OCI-LY7 (cell line): ENCODE data around the gene MMP27. TPM values are rescaled to one million over a fixed set of nuclear protein-coding genes. Genes with fewer than 3 reads are reported as not detected.

Source experiments
- BruUV-seq: library from RNA; stranded (reverse); fragments of 400-500 nt; replicated peaks from 2 replicates; lab custom pipeline; 2021; lab: Mats Ljungman, UMichigan
- CTCF ChIA-PET: fragments of 300-600 bp; sonication (Branson Sonifier 250); formaldehyde crosslinking; loops from one replicate; lab custom pipeline; 2022; ENCODE audit warnings: antibody characterized with exemption; ENCODE audit not compliant: unreplicated experiment; lab: Charles Lee
- POLR2A ChIA-PET: fragments of 300-600 bp; sonication (Branson Sonifier 250); formaldehyde crosslinking; loops from one replicate; lab custom pipeline; 2022; ENCODE audit warnings: antibody characterized with exemption; lab: Charles Lee
- DNase-seq: peaks from one replicate; pipeline ENCODE4 v3.0.0-alpha.2; 2015; ENCODE audit warnings: low spot score
- H2AFZ ChIP-seq: fragments of 200-600 bp; sonication (generic), shearing (Covaris generic); 2 replicates; pipeline ENCODE4 v1.6.1; 2014; ENCODE audit warnings: mild to moderate bottlenecking, antibody characterized with exemption, low read length, moderate library complexity
- H3K27ac ChIP-seq: fragments of 200-600 bp; sonication (generic); 2 replicates; pipeline ENCODE4 v1.5.1; 2014; ENCODE audit warnings: mixed run types, low read depth, mild to moderate bottlenecking, moderate library complexity, low read length, inconsistent platforms; ENCODE audit not compliant: poor library complexity, severe bottlenecking
- H3K36me3 ChIP-seq: fragments of 200-600 bp; sonication (generic); 2 replicates; pipeline ENCODE4 v1.6.1; 2014; ENCODE audit warnings: mild to moderate bottlenecking, antibody characterized with exemption, low read length, moderate library complexity, mixed read lengths; ENCODE audit not compliant: insufficient read depth
- H3K4me1 ChIP-seq: fragments of 200-600 bp; sonication (generic); 2 replicates; pipeline ENCODE4 v1.5.1; 2014; ENCODE audit warnings: mild to moderate bottlenecking, low read length; ENCODE audit not compliant: insufficient read depth, poor library complexity, severe bottlenecking
- H3K4me2 ChIP-seq: fragments of 200-600 bp; sonication (generic); 2 replicates; pipeline ENCODE4 v1.6.1; 2014; ENCODE audit warnings: mild to moderate bottlenecking, low read length
- H3K4me3 ChIP-seq: fragments of 200-600 bp; sonication (generic); 2 replicates; pipeline ENCODE4 v1.5.1; 2014; ENCODE audit warnings: mild to moderate bottlenecking, low read depth, low read length; ENCODE audit not compliant: poor library complexity, severe bottlenecking
- H3K79me2 ChIP-seq: fragments of 200-600 bp; sonication (generic); 2 replicates; pipeline ENCODE4 v1.6.1; 2016; ENCODE audit warnings: low read depth, mild to moderate bottlenecking, low read length, moderate library complexity, mixed read lengths; ENCODE audit not compliant: insufficient read depth
- H3K9me2 ChIP-seq: fragments of 200-600 bp; sonication (generic); 2 replicates; pipeline ENCODE4 v1.6.1; 2016; ENCODE audit warnings: mild to moderate bottlenecking, low read length, mixed read lengths; ENCODE audit not compliant: insufficient read depth
- H3K9me3 ChIP-seq: fragments of 200-600 bp; sonication (generic); 2 replicates; pipeline ENCODE4 v1.6.1; 2014; ENCODE audit warnings: mild to moderate bottlenecking, mixed run types, low read length, mixed read lengths
- H4K20me1 ChIP-seq: fragments of 200-600 bp; sonication (generic); 2 replicates; pipeline ENCODE4 v1.6.1; 2014; ENCODE audit warnings: mild to moderate bottlenecking, antibody characterized with exemption, low read length, moderate library complexity, mixed read lengths; ENCODE audit not compliant: insufficient read depth
- CTCF ChIP-seq: fragments of 200-600 bp; sonication (generic); conservative IDR thresholded peaks from 2 replicates; pipeline ENCODE4 v1.5.1; 2014; ENCODE audit warnings: mild to moderate bottlenecking, antibody characterized with exemption, low read length, moderate library complexity, mixed read lengths
- EZH2phosphoT487 ChIP-seq: fragments of 200-600 bp; sonication (generic); IDR thresholded peaks from 2 replicates; pipeline ENCODE4 v1.6.1; 2018; ENCODE audit warnings: low read depth, borderline replicate concordance, mild to moderate bottlenecking, mixed run types, antibody characterized with exemption, low read length, moderate library complexity, mixed read lengths
- intact Hi-C: fragments of 100-400 bp; cut with micrococcal nuclease; formaldehyde crosslinking; loops from one replicate; pipeline ENCODE4 v1.10.0; 2022; ENCODE audit not compliant: unreplicated experiment
- total RNA-seq, 2 experiments: library from RNA; depleted of rRNA in 1 of 2; stranded (reverse); fragments of >200 nt in 1 of 2; shearing (Covaris generic) in 1 of 2; gene quantifications; 2 replicates each; pipeline ENCODE4 v1.2.3, GENCODE V29; 2014 to 2022

Gene MMP27
- total RNA-seq, 2 experiments from 2014 or later = not detected

- intact Hi-C loops = no loop called here
Observed at GRCh38 chr11:102712137-102712536, 6.6 kb upstream of the MMP27 start.

GRCh38 chr11:102709201-102709945 lies 3.8 kb upstream of the MMP27 start:
- Histone ChIP-seq H3K9me3 (no peaks in the 10 kb centered on the region), H3K79me2 (no peaks in the 10 kb centered on the region), H3K4me2 (no peak overlapping the region), H3K27ac (no peak overlapping the region), H4K20me1 (no peaks in the 10 kb centered on the region), H3K9me2 (no peaks in the 10 kb centered on the region), H3K4me1 (no peaks in the 10 kb centered on the region), H3K4me3 (no peak overlapping the region), H2AFZ (no peak overlapping the region), H3K36me3 (no peaks in the 10 kb centered on the region)
- intact Hi-C loops = no loop called here
- ChIA-PET POLR2A (interaction anchor here (1.1 kb wide), 1 partner anchor 12 kb away, joined by 5 read pairs; no protein-coding TSS in a partner anchor), CTCF (no interaction called here)
- no TSS peak for BruUV-seq
- no peak for DNase-seq
- TF ChIP-seq CTCF = no peak
- no peak for TF ChIP-seq EZH2phosphoT487

More at GRCh38 chr11:102712137-102712536, 6.6 kb upstream of the MMP27 start:
- Histone ChIP-seq H3K4me3 (no peak overlapping the region), H3K9me2 (no peaks in the 10 kb centered on the region), H3K4me2 (no peak overlapping the region), H3K4me1 (peaks cover 7% of the 10 kb centered on the region), H2AFZ (no peak overlapping the region), H3K27ac (no peak overlapping the region), H4K20me1 (no peaks in the 10 kb centered on the region), H3K79me2 (no peaks in the 10 kb centered on the region), H3K36me3 (no peaks in the 10 kb centered on the region), H3K9me3 (no peaks in the 10 kb centered on the region)
- no peak for DNase-seq
- TF ChIP-seq CTCF (no peak), EZH2phosphoT487 (no peak)
- POLR2A ChIA-PET = interaction anchor here (0.9 kb wide), 1 partner anchor 27 kb away, joined by 3 read pairs; no protein-coding TSS in a partner anchor
- CTCF ChIA-PET = no interaction called here
- BruUV-seq = no TSS peak

- Histone ChIP-seq H3K4me3 (no peak overlapping the region), H3K9me2 (no peaks in the 10 kb centered on the region), H3K36me3 (no peaks in the 10 kb centered on the region), H4K20me1 (no peaks in the 10 kb centered on the region), H3K79me2 (no peaks in the 10 kb centered on the region), H3K4me1 (no peaks in the 10 kb centered on the region), H3K4me2 (no peak overlapping the region), H3K9me3 (no peaks in the 10 kb centered on the region), H2AFZ (no peak overlapping the region), H3K27ac (no peak overlapping the region)
- CTCF ChIA-PET = no interaction called here
- TF ChIP-seq EZH2phosphoT487 (no peak), CTCF (no peak)
- POLR2A ChIA-PET = interaction anchor here (1.1 kb wide), 1 partner anchor 11 kb away, joined by 5 read pairs; no protein-coding TSS in a partner anchor
- no peak for DNase-seq
- no TSS peak for BruUV-seq
- intact Hi-C loops = no loop called here
Observed at GRCh38 chr11:102708654-102709053, 3.1 kb upstream of the MMP27 start.
